ENCODE data around the gene EYA4.

EYA4 gene, protein sequence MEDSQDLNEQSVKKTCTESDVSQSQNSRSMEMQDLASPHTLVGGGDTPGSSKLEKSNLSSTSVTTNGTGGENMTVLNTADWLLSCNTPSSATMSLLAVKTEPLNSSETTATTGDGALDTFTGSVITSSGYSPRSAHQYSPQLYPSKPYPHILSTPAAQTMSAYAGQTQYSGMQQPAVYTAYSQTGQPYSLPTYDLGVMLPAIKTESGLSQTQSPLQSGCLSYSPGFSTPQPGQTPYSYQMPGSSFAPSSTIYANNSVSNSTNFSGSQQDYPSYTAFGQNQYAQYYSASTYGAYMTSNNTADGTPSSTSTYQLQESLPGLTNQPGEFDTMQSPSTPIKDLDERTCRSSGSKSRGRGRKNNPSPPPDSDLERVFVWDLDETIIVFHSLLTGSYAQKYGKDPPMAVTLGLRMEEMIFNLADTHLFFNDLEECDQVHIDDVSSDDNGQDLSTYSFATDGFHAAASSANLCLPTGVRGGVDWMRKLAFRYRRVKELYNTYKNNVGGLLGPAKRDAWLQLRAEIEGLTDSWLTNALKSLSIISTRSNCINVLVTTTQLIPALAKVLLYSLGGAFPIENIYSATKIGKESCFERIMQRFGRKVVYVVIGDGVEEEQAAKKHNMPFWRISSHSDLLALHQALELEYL

GRCh38 chr6:133241086-133241900, at the start of gene EYA4:
Gene EYA4, plus strand, starts transcription at chr6:133241357. Its CDS starts 33,424 bp downstream, at chr6:133274781.
- DNase-seq: no peak

- no peak for DNase-seq
Observed at GRCh38 chr6:133193396-133193795, 47.8 kb upstream of the EYA4 start.

DNA sequence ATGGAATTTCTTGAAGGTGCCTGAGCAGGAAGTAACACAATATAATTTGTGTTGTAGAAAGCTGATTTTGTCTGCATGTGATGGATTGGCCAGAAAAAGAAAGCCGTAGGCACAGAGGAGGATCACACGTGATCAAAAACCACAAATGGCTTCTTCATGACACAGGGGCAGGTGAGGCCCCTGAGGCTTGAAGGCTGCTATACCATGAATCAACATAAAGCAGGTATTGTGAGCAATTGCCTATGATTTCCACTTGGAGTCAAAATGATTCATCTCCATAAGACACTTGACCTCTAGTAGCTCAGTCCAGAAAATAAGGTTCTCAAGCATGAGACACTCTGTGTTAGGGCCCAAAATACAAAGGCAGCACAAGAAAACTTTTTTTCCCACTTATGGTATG, 42.4 kb upstream of the EYA4 start:
- DNase-seq: no peak

DNA sequence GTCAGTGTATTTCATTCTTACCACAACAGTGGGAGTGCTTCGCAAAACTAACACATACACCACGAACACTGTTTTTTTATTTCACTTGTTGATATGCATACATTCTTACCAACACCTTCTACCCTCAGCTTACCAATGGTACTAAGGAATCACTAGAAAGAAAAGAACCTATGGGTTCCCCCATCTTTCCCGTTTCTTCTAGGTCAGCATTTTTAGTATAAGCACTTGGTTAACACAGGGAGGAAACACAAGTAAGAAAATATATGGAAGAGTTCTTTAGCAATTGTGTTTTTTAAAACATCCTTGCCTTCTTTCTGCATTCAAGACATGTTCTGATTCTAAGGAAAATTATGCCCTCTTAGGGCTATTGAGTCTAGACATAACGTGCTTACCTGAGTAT, 39.9 kb upstream of the EYA4 start:
- no peak for DNase-seq

DNA sequence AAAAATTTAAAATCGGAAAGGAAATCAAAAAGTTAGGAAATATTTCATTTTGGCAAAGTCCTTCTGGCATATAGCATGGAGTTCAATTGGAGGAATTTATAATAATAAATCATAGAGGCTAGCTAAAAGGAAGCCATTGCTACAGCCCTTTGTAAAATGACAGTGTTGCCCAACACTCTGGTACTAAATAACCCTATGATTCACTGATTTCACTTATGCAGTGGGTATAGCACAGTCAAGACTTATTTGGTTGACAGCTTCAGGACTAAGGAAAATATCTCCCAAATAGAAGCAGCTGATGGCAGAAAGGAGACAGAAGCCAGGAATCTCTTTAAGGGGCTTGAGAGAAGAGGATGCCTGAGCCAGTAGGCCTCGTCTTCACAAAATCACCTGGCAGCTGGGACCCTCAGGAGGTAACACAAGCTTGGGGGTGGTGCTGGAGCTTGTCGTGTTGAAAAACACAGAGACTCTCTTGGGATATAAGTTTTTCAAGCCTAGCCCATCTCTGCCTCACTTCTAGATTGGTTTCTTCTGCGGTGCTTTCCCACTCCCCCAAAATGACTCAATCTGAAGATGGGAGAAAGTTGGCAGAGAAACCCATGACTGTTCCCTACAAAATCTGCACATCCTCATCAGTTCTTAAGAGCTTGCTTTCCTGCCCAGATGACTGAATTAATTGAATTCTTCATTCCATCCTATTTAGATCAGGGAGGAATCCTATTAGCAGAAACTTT, 38.4 kb upstream of the EYA4 start:
- no peak for DNase-seq

DNA sequence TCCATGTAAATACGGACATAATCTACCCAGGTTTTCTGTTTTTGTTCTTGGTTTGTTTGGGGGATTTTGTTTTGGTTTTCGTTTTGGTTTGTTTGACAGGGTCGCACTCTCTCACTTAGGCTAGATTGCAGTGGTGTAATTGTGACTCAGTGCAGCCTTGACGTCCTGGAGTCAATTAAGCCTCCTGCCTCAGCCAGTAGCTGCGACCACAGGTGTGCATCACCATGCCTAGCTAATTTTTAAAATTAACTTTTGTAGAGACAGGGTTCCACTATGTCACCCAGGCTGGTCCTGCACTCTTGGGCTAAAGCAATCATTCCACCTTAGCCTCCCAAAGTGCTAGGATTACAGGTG, 37.8 kb upstream of the EYA4 start:
- no peak for DNase-seq

- DNase-seq: no peak
Observed at GRCh38 chr6:133205304-133205703, 35.9 kb upstream of the EYA4 start.

- no peak for DNase-seq
Observed at GRCh38 chr6:133206942-133207341, 34.2 kb upstream of the EYA4 start.

DNA sequence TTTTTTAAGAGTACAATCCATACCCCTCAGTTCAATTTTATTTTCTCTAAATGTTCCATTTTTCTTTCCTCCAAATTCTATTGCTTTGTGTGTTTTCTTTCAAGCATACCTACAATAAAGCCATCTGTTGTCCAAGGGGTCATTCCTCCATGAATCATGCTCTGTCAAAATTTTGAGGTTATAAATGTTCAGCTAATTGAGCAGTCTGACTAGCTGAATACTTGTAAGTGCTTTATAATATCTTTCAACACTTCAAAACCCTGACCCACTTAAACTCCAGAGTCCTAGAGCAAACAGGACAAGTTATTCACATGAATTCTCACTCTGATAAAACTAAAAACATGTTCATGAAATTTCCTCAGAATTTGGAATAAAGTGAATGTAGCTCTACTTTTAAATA, 33.4 kb upstream of the EYA4 start:
- no peak for DNase-seq

DNA sequence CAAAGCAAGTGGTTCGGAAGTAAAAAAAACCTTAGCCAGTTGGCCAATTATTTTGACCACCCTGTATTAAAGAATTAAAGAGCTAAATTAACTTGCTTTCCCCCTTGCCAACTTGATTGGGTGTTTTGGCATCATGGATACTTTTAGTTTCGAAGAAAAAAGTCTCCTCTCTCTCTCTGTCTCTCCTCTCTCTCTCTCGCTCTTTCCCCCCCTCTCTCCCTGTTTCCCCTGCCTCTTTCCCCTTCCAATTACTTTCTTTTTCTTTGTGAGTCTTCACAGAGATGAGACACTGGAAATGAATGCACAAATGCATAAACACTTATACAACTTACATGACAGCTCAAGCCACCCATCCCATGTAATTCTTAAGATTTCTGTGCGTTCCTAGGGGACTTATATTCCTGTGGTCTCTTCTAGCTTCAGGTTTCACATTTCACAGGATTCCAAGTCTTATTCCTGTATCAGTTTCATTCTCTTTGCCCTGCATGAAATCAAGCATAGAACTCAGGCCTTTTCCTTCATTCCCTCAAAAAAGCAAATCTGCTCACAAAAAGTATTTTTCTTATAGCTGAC, 32.9 kb upstream of the EYA4 start:
- DNase-seq: no peak

DNA sequence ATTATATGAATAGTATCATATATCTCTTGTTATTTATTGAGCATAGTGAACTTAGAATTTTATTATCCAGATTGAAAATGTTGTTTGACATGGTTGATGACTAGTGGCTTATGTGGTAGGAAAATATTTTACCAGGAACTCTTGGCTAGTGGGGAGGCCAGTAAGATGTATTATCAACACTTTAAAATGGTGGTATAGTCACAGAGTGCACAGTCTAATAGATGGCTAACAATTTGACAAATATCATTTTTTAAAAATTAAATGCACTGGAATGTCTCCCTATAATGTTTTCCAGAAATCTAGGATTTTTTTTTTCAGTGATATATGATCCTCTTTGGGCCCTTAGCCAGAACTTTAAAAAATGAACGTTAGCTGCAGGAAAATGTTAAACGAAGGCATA, 26.9 kb upstream of the EYA4 start:
- DNase-seq: no peak

- DNase-seq: no peak
Observed at GRCh38 chr6:133218852-133219251, 22.3 kb upstream of the EYA4 start.

- no peak for DNase-seq
Observed at GRCh38 chr6:133223452-133224029, 17.6 kb upstream of the EYA4 start.

- no peak for DNase-seq
Observed at GRCh38 chr6:133225560-133225959, 15.6 kb upstream of the EYA4 start.

DNA sequence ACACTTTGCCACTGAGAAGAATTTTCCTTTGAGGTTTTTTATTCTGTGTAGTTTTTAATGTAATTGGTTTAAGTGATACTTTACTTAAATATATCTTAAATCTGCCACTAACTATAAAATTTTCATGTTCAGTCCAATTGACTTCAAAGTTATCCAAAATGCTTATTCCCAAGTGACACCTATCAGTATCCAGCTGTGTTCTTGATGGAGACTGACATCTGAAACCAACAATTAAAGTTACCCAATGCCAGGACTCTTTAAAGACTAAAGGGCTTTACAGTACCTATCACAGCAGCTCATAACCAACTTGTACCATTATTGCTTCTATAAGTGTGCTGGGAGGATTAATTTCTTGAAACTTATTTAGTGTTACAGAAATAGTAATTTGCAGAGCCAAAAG, 13.8 kb upstream of the EYA4 start:
- no peak for DNase-seq

DNA sequence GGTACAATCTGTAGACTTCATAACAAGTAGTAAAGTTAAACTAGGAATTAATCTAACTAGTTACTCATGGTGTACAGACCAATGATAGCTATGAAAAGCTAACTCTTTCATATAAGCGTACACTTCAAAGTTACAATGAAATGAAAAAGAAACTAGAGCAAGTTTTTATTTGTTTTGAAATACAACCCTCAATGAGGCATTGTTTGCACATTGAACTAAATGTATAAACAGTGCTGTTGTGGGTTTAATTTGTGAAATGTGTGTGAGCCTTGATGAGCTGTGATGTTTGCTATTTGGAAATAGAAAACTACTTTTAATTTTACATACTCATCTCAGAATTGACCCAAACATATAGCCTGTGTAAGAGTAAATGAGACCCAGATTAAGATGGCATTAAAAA, 11.1 kb upstream of the EYA4 start:
- no peak for DNase-seq

- no peak for DNase-seq
Observed at GRCh38 chr6:133235221-133235620, 5.9 kb upstream of the EYA4 start.

- DNase-seq: no peak
Observed at GRCh38 chr6:133236932-133237331, 4.2 kb upstream of the EYA4 start.

GRCh38 chr6:133240511-133241085, 559 bp upstream of the EYA4 start:
- no peak for DNase-seq

GRCh38 chr6:133241901-133242636, 912 bp downstream of the EYA4 start:
- no peak for DNase-seq

Measured in stimulated activated CD4-positive, alpha-beta T cell treated with anti-CD3 and anti-CD28 coated beads, Interleukin-4, amount 100 ng/mL, for 24 hours (primary cell).